NCI-H2227 (cell line): Measurements from ENCODE around the gene TMEM245.

Experiments
- DNase-seq: peaks from one replicate; lab custom pipeline; 2025; ENCODE audit not compliant: unreplicated experiment; lab: John Stamatoyannopoulos, UW

TMEM245 gene

GRCh38 chr9:109107402-109108240, 12.1 kb downstream of the TMEM245 start:
- DNase-seq, result no peak

- DNase-seq, result no peak
Observed at GRCh38 chr9:109101810-109102209, 17.9 kb downstream of the TMEM245 start.

DNA sequence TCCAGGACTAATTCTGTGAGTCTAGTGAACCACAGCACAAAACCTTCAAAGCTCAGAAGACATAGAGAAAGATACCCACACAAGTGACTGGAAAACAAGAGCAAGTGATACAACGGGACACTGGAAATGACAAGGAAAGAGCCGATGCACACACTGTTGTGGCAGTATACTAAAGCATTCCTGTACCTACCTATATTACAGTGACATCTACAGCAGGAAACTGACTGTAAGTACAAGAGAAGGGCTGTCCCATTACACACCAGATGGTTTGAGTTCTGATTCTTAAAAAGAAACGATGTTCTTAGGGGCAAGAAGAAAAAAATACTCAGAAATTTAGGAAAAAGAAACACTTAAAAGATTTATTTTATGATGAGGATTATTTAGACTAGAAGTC, 18.5 kb downstream of the TMEM245 start:
- no peak for DNase-seq

GRCh38 chr9:109100543-109101201, 19.1 kb downstream of the TMEM245 start:
- DNase-seq, result no peak

DNA sequence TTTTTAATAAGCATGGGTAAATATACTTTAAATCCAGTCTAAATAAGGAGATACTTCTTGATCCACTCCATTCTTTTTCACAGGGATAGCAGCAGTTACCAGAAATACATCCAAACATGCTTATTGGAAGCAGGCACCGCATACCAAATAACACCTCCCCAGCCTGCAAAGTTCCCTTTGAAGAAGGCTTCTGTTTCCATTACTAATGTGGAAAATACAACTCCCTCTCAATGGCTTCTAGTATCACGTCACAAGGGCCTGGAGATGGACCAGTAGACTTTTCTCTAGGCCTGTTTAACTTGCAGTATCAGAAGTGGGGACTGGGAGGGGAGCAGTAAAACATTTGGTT, 20.8 kb downstream of the TMEM245 start:
- no peak for DNase-seq

DNA sequence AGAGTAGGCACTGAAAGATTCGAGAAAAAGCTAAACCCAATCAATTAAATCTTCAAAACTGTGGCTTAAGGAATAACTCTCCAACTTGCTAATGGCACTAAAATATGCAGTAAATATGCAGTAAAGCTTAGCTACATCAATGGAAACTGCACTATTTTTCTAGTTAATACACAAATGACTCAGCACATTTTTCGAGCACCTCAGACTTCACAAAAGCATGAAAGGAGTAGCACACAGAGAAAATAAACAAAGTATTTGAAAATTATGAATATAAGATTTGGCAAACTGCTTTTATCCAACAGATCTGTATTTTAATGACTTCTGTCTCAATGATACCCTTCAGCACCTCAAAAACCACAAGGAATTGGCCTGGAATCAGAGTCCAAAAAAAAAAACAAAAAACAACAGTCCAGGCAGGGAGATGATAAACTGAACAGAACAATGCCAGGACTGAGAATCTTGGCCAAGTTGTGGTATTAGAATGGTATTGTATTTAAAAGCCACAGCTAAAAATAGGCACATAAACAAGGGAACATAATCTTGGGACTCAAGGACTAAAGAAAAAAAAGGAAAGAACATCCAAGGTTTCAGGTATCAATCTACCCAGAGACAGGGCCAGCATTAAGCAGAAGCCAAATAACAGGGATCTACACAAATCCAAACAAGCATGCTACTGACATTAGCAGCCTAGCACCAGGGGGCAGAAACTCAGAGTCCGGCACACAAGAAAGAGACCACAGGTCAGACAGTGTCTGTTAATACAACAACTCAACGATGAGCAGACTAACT, 21.4 kb downstream of the TMEM245 start:
- peak; percentile 16 for DNase-seq

GRCh38 chr9:109097146-109097545, 22.6 kb downstream of the TMEM245 start:
- no peak for DNase-seq

- no peak for DNase-seq
Observed at GRCh38 chr9:109095321-109095720, 24.4 kb downstream of the TMEM245 start.

DNA sequence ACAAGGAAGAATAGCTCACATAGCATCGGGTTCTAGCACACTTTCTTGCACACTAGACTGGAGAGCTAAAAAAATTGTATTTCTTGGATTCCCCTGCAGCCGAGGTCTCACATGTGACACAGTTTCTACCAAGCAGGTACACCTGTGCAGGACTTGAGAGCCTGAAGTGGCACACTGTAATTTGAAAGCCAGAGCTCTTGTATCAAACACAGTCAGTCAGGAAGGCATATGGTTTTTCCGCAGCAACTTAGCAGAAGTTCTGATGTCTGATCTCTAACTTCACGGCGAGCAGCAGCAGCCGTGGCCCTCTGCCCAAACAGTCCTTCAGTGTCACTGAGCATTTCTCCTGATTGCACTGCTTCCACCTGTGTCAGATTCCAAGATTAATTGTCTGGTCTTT, 25.5 kb downstream of the TMEM245 start:
- no peak for DNase-seq

- DNase-seq, result no peak
Observed at GRCh38 chr9:109092587-109092986, 27.2 kb downstream of the TMEM245 start.

DNA sequence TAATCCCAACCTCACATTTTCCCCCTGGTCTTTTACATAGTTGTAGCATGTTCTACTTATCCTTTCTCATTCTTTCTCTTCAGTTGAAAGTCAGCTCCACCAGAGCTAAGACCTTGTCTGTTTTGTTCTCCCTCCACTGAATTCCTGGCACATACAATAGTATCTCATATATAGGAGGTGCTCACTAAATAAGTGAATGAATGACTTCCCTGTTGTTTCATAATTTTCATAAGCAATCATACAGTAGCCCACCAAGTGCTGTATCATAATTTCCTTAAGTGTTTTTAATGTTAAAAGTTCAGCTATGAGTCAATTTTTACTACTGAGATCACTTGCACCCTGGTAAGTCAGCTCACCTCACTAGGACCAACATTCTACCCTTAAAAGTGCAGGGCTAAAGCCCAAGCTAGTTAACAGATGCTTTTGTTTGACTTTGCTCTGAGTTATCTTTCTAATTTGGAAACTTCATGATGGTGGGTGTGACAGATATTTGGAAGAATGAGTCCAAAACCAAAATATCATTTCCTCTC, 27.6 kb downstream of the TMEM245 start:
- DNase-seq, result no peak

- no peak for DNase-seq
Observed at GRCh38 chr9:109088221-109088620, 31.5 kb downstream of the TMEM245 start.

DNA sequence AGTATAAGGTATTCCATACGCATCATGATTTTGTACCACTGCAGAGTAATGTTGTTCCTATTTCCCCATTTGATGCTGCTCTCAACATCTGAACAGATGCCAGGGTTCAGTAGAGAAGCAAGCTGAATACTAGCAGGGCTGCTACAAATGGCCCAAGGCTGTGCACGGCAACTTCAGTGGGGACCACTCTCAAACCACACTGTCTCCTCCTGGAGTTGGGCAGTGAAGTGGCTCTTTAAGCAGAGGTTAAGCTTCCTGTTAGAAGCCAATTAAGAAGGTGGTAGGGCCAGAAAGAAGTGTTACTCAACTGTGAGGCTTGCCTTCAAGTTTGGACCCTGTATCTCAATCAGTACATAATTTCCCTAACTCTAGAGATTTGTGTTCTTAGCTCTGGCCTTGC, 32.0 kb downstream of the TMEM245 start:
- no peak for DNase-seq

- no peak for DNase-seq
Observed at GRCh38 chr9:109086221-109086620, 33.5 kb downstream of the TMEM245 start.

GRCh38 chr9:109085510-109085909, 34.2 kb downstream of the TMEM245 start:
- no peak for DNase-seq

GRCh38 chr9:109083813-109084405, 35.8 kb downstream of the TMEM245 start:
- no peak for DNase-seq

- DNase-seq, result no peak
Observed at GRCh38 chr9:109083141-109083540, 36.6 kb downstream of the TMEM245 start.

DNA sequence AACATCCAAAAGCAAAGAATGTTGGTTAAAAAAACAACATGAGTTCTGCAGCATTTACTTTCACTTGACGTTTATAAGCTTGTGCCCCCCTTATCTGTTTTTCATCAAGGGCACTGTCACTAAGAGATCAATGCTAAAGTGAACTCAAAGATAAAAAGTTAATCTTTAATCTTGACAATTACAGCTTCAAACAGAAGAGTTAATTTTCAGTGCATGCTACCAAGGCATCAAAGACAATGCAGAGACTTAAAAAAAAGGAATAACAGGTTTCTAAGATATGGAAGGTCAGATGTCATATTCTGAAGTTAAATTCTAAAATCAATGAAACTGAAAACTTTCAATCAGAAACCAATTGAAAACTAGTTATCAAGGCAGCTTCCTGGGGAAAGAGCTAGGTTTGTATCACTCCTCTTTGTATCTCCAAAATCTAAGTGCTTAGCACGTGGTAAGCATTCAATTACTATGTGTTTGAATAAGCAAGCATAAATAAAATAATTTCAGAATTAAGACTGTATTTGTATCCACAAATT, 37.6 kb downstream of the TMEM245 start:
- no peak for DNase-seq

GRCh38 chr9:109074236-109074889, 45.4 kb downstream of the TMEM245 start:
- no peak for DNase-seq

DNA sequence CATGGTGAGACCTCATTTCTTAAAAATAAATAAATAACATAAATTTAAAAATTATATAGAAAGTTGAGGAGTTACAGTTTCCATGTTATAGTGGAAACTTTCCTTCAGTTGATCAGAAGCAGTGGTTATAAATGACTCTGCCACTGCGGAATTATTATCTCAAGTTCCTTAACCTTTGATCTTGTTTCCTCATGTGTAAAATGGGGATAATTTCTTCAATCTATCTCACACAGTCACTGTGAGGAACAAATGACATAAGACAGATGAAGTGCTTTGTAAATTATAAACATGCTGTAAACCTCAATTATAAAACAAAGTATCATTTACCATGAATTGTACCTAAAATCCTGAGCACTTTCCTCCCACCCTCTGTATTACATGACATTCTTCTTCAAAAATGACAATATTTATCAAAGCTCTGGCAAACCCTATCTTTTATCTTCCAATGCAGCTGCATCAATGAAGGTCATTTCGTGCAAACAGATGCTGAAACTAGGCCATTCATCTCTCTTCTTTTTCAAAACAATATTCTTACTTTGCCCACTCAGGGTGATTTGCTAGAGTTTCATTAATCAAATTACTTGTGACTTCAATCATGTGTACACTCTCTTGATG, 46.8 kb downstream of the TMEM245 start:
- no peak for DNase-seq
